Right renal pelvis (tissue), 4 donors: Measurements from ENCODE around the gene KCNMA1. TPM values are rescaled to one million over a fixed set of nuclear protein-coding genes. Genes with fewer than 3 reads are reported as not detected.

ENCODE experiments used
- DNase-seq, 4 donors: peaks; one replicate each; pipeline ENCODE4 v3.0.0-alpha.2; 2013; ENCODE audit warnings: low read depth in 4 of 4, low spot score in 3 of 4, missing footprints in 1 of 4
- polyA plus RNA-seq, 4 donors: library from polyadenylated mRNA; unstranded; fragments of 120-200 nt; gene quantifications; one replicate each; pipeline ENCODE4 v1.2.1, GENCODE V29; 2013; ENCODE audit not compliant: insufficient read length in 4 of 4

The KCNMA1 gene
- polyA plus RNA-seq, 4 donors = 2.9 to 4.8 (median 3.8) TPM

- no peak for DNase-seq
Measured at GRCh38 chr10:77021966-77022490, 615.6 kb downstream of the KCNMA1 start.

GRCh38 chr10:77020426-77021040, 617.1 kb downstream of the KCNMA1 start:
- no peak for DNase-seq

GRCh38 chr10:77016855-77017254, 620.8 kb downstream of the KCNMA1 start:
- no peak for DNase-seq

GRCh38 chr10:77016278-77016815, 621.3 kb downstream of the KCNMA1 start:
- no peak for DNase-seq

- no peak for DNase-seq
Measured at GRCh38 chr10:77015360-77015759, 622.2 kb downstream of the KCNMA1 start.

GRCh38 chr10:77012812-77013500, 624.7 kb downstream of the KCNMA1 start:
- no peak for DNase-seq

GRCh38 chr10:77011874-77012811, 625.5 kb downstream of the KCNMA1 start:
- no peak for DNase-seq

GRCh38 chr10:77010430-77010829, 627.2 kb downstream of the KCNMA1 start:
- DNase-seq = no peak

GRCh38 chr10:77007834-77008233, 629.8 kb downstream of the KCNMA1 start:
- DNase-seq = no peak

- no peak for DNase-seq
Measured at GRCh38 chr10:77006836-77007511, 630.6 kb downstream of the KCNMA1 start.

- DNase-seq = no peak
Measured at GRCh38 chr10:77005871-77006270, 631.7 kb downstream of the KCNMA1 start.

- peak in 3 of 4 donors; percentile 45 to 59 (median 52) for DNase-seq
Measured at GRCh38 chr10:77004917-77005564, 632.6 kb downstream of the KCNMA1 start.

GRCh38 chr10:77002872-77003271, 634.7 kb downstream of the KCNMA1 start:
- no peak for DNase-seq

GRCh38 chr10:77001206-77001605, 636.4 kb downstream of the KCNMA1 start:
- no peak for DNase-seq

- DNase-seq = no peak
Measured at GRCh38 chr10:76998451-76998850, 639.2 kb downstream of the KCNMA1 start.

GRCh38 chr10:76997631-76998030, 640.0 kb downstream of the KCNMA1 start:
- no peak for DNase-seq

- no peak for DNase-seq
Measured at GRCh38 chr10:76995023-76995422, 642.6 kb downstream of the KCNMA1 start.

GRCh38 chr10:76993213-76993612, 644.4 kb downstream of the KCNMA1 start:
- no peak for DNase-seq

- DNase-seq = no peak
Measured at GRCh38 chr10:76992467-76992866, 645.1 kb downstream of the KCNMA1 start.

GRCh38 chr10:76991621-76992020, 646.0 kb downstream of the KCNMA1 start:
- no peak for DNase-seq
